Measurements from ENCODE around the gene ADARB1. TPM values are rescaled to one million over a fixed set of nuclear protein-coding genes. Genes with fewer than 3 reads are reported as not detected.

ADARB1 gene
- total RNA-seq, 1 donor from 2014 or later, result 5.1 TPM

GRCh38 chr21:45126983-45127382, 52.6 kb downstream of the ADARB1 start:
- H4K20me1 ChIP-seq (ENCODE audit: low read depth), result no peaks in the 10 kb centered on the region

GRCh38 chr21:45127937-45128336, 53.6 kb downstream of the ADARB1 start:
- Histone ChIP-seq H3K36me3 (no peaks in the 10 kb centered on the region), H3F3A (ENCODE audit: low read depth) (no peaks in the 10 kb centered on the region), H4K20me1 (ENCODE audit: low read depth) (no peaks in the 10 kb centered on the region), H3K9ac (no peak overlapping the region), H3K4me3 (no peak overlapping the region), H3K9me3 (ENCODE audit: low read depth) (no peaks in the 10 kb centered on the region), H3K27me3 (no peaks in the 10 kb centered on the region), H3K79me2 (ENCODE audit: low read depth) (no peaks in the 10 kb centered on the region), H3K27ac (no peak overlapping the region), H2AFZ (replicated peaks) (no peak overlapping the region), H3K4me1 (no peaks in the 10 kb centered on the region), H3K4me2 (no peak overlapping the region)
- TF ChIP-seq CTCF (IDR thresholded peaks at IDR 0.05) (no peak), EZH2 (IDR thresholded peaks at IDR 0.05) (no peak), EZH2phosphoT487 (IDR thresholded peaks at IDR 0.05) (no peak)
- no peak overlapping the region for H3K27ac Mint-ChIP-seq
- H3K4me1 Mint-ChIP-seq, result peaks cover 17% of the 10 kb centered on the region
- no peaks in the 10 kb centered on the region for H3K36me3 Mint-ChIP-seq
- H3K4me3 Mint-ChIP-seq, result no peak overlapping the region
- H3K9me3 Mint-ChIP-seq, result no peaks in the 10 kb centered on the region
- H3K27me3 Mint-ChIP-seq (ENCODE audit: insufficient read depth, low read depth), result no peaks in the 10 kb centered on the region
- DNase-seq (ENCODE audit: low spot score), result no peak

More at GRCh38 chr21:45126983-45127382, 52.6 kb downstream of the ADARB1 start:
- Mint-ChIP-seq H3K4me3 (no peak overlapping the region), H3K27me3 (ENCODE audit: insufficient read depth, low read depth) (no peaks in the 10 kb centered on the region), H3K9me3 (no peaks in the 10 kb centered on the region), H3K36me3 (no peaks in the 10 kb centered on the region), H3K4me1 (peaks cover 19% of the 10 kb centered on the region), H3K27ac (peak overlapping the region; percentile 19)
- TF ChIP-seq EZH2 (IDR thresholded peaks at IDR 0.05) (no peak), CTCF (IDR thresholded peaks at IDR 0.05) (no peak), EZH2phosphoT487 (IDR thresholded peaks at IDR 0.05) (no peak)
- Histone ChIP-seq H3K9me3 (ENCODE audit: low read depth) (no peaks in the 10 kb centered on the region), H3K4me2 (no peak overlapping the region), H3K79me2 (ENCODE audit: low read depth) (no peaks in the 10 kb centered on the region), H3K27me3 (no peaks in the 10 kb centered on the region), H3K27ac (no peak overlapping the region), H3K4me3 (no peak overlapping the region), H3K9ac (no peak overlapping the region), H2AFZ (replicated peaks) (no peak overlapping the region), H3F3A (ENCODE audit: low read depth) (no peaks in the 10 kb centered on the region), H3K36me3 (no peaks in the 10 kb centered on the region), H3K4me1 (no peaks in the 10 kb centered on the region)
- no peak for DNase-seq (ENCODE audit: low spot score)

- Histone ChIP-seq H3K79me2 (ENCODE audit: low read depth) (no peaks in the 10 kb centered on the region), H3K4me2 (no peak overlapping the region), H3K27ac (no peak overlapping the region), H3K4me3 (no peak overlapping the region), H2AFZ (replicated peaks) (no peak overlapping the region), H3F3A (ENCODE audit: low read depth) (no peaks in the 10 kb centered on the region), H3K4me1 (no peaks in the 10 kb centered on the region), H3K27me3 (no peaks in the 10 kb centered on the region), H3K36me3 (no peaks in the 10 kb centered on the region), H3K9me3 (ENCODE audit: low read depth) (no peaks in the 10 kb centered on the region), H4K20me1 (ENCODE audit: low read depth) (no peaks in the 10 kb centered on the region), H3K9ac (no peak overlapping the region)
- Mint-ChIP-seq H3K4me1 (peaks cover 17% of the 10 kb centered on the region), H3K27ac (no peak overlapping the region), H3K9me3 (no peaks in the 10 kb centered on the region), H3K4me3 (no peak overlapping the region), H3K36me3 (no peaks in the 10 kb centered on the region), H3K27me3 (ENCODE audit: insufficient read depth, low read depth) (peaks cover 3% of the 10 kb centered on the region)
- peak; percentile 81 for DNase-seq (ENCODE audit: low spot score)
- TF ChIP-seq CTCF (IDR thresholded peaks at IDR 0.05), result peak; percentile 92
- TF ChIP-seq EZH2phosphoT487 (IDR thresholded peaks at IDR 0.05), result no peak
Measured at GRCh38 chr21:45128613-45129188, 54.3 kb downstream of the ADARB1 start.
